C4-2B (cell line): ENCODE results near the gene CD44.
"Not testable (repeated sequence)": the region's sequence is repeated elsewhere in the genome, so short reads cannot be mapped to it uniquely, and the experiment has no call there.

Experiments
- ZFX ChIP-seq: fragments of 450-650 bp; IDR thresholded peaks from 2 replicates; pipeline ENCODE4 v1.6.1; 2017
- TF ChIP-seq, protein P1 (sequence below): fragments of 450-650 bp; conservative IDR thresholded peaks from 2 replicates; pipeline ENCODE4 v1.5.1; 2017; ENCODE audit warnings: mild to moderate bottlenecking

DNA sequence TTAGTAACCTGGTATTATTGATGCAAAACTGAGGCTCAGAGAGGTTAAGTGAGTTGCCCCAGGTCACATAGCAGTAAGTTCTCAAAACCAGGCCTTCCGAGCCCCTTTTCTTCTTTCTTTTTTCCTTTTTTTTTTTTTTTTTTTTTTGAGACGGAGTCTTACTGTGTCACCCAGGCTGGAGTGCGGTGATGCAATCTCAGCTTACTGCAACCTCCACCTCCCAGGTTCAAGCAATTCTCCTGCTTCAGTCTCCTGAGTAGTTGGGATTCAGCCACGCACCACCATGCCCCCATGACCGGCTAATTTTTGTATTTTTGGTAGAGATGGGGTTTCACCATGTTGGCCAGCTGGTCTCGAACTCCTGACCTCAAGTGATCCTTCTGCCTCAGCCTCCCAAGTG is 87.8 kb downstream of the CD44 start:
- TF ChIP-seq, protein P1, sequence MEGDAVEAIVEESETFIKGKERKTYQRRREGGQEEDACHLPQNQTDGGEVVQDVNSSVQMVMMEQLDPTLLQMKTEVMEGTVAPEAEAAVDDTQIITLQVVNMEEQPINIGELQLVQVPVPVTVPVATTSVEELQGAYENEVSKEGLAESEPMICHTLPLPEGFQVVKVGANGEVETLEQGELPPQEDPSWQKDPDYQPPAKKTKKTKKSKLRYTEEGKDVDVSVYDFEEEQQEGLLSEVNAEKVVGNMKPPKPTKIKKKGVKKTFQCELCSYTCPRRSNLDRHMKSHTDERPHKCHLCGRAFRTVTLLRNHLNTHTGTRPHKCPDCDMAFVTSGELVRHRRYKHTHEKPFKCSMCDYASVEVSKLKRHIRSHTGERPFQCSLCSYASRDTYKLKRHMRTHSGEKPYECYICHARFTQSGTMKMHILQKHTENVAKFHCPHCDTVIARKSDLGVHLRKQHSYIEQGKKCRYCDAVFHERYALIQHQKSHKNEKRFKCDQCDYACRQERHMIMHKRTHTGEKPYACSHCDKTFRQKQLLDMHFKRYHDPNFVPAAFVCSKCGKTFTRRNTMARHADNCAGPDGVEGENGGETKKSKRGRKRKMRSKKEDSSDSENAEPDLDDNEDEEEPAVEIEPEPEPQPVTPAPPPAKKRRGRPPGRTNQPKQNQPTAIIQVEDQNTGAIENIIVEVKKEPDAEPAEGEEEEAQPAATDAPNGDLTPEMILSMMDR, result not testable (repeated sequence)
- not testable (repeated sequence) for TF ChIP-seq ZFX
